CD14-positive monocyte (primary cell): ENCODE results near the gene SPNS3. TPM values are rescaled to one million over a fixed set of nuclear protein-coding genes. Genes with fewer than 3 reads are reported as not detected.
A peak's percentile ranks its signal among the peaks of the same experiment; 100 is the strongest.

Experiments
- DNase-seq, 3 donors: peaks; one replicate each; pipeline ENCODE4 v3.0.0-alpha.2; 2011 to 2022
- H2AFZ ChIP-seq: 2 replicates; pipeline ENCODE4 v1.6.0; 2012; ENCODE audit warnings: mild to moderate bottlenecking, low read depth, low read length, inconsistent platforms; ENCODE audit not compliant: insufficient read depth, poor library complexity, severe bottlenecking
- H3K27ac ChIP-seq, 2 donors: 1 replicate in 1 of 2; 2 replicates in 1 of 2; pipeline ENCODE4 v1.5.1; 2012 to 2013; ENCODE audit warnings: low read length in 2 of 2, control low read depth in 1 of 2, inconsistent platforms in 1 of 2, low read depth in 1 of 2, mild to moderate bottlenecking in 1 of 2
- H3K27me3 ChIP-seq, 2 donors: one replicate each; pipeline versions ENCODE4 v1.6.0 to v1.6.1; 2011 to 2013; ENCODE audit warnings: low read length in 2 of 2; ENCODE audit not compliant: control insufficient read depth in 2 of 2, insufficient read depth in 2 of 2
- H3K36me3 ChIP-seq, 2 donors: replicated peaks in 1 of 2; 1 replicate in 1 of 2; 2 replicates in 1 of 2; pipeline versions ENCODE4 v1.5.1 to v1.6.1; 2012 to 2013; ENCODE audit warnings: low read length in 2 of 2, control low read depth in 1 of 2, inconsistent platforms in 1 of 2, mild to moderate bottlenecking in 1 of 2; ENCODE audit not compliant: insufficient read depth in 2 of 2, control insufficient read depth in 1 of 2
- H3K4me1 ChIP-seq, 2 donors: 1 replicate in 1 of 2; 2 replicates in 1 of 2; pipeline versions ENCODE4 v1.5.1 to v1.6.1; 2012 to 2013; ENCODE audit warnings: low read length in 2 of 2, control low read depth in 1 of 2, inconsistent platforms in 1 of 2, mild to moderate bottlenecking in 1 of 2, moderate library complexity in 1 of 2; ENCODE audit not compliant: insufficient read depth in 2 of 2, control insufficient read depth in 1 of 2
- H3K4me2 ChIP-seq: replicated peaks from 2 replicates; pipeline ENCODE3; 2012; ENCODE audit warnings: low read length, moderate library complexity, mild to moderate bottlenecking; ENCODE audit not compliant: poor library complexity, severe bottlenecking; ENCODE audit errors: extremely low read depth
- H3K4me3 ChIP-seq, 3 experiments: fragments of 200-600 bp in 1 of 3; sonication (generic) in 1 of 3; replicated peaks in 1 of 3; 1 replicate in 2 of 3; 2 replicates in 1 of 3; pipeline ENCODE4 v1.5.1; 2011 to 2013; ENCODE audit warnings: low read length in 3 of 3, mild to moderate bottlenecking in 3 of 3, control low read depth in 2 of 3, low read depth in 2 of 3, inconsistent platforms in 1 of 3, moderate library complexity in 1 of 3
- H3K79me2 ChIP-seq: 2 replicates; pipeline ENCODE4 v1.6.0; 2012; ENCODE audit warnings: mild to moderate bottlenecking, control low read depth, inconsistent platforms, low read length, moderate library complexity; ENCODE audit not compliant: insufficient read depth
- H3K9ac ChIP-seq: 2 replicates; pipeline ENCODE4 v1.6.0; 2017; ENCODE audit warnings: low read length, mild to moderate bottlenecking; ENCODE audit not compliant: insufficient read depth, poor library complexity, severe bottlenecking
- H3K9me3 ChIP-seq, 2 donors: replicated peaks in 1 of 2; 1 replicate in 1 of 2; 2 replicates in 1 of 2; pipeline versions ENCODE4 v1.5.1 to v1.6.1; 2012 to 2013; ENCODE audit warnings: low read length in 2 of 2, control low read depth in 1 of 2; ENCODE audit not compliant: control insufficient read depth in 1 of 2, insufficient read depth in 1 of 2
- H4K20me1 ChIP-seq: 2 replicates; pipeline ENCODE4 v1.6.0; 2012; ENCODE audit warnings: mild to moderate bottlenecking, low read length, control low read depth, moderate library complexity; ENCODE audit not compliant: insufficient read depth
- H3K27ac Mint-ChIP-seq, 7 donors: one replicate each; pipeline ENCODE4 v1.8.0; 2020; ENCODE audit warnings: mild to moderate bottlenecking in 7 of 7, mixed read lengths in 7 of 7, moderate library complexity in 6 of 7, inconsistent platforms in 2 of 7
- H3K27me3 Mint-ChIP-seq, 3 donors: one replicate each; pipeline ENCODE4 v1.8.0; 2021 to 2022; ENCODE audit warnings: low read depth in 3 of 3, mild to moderate bottlenecking in 3 of 3, mixed read lengths in 3 of 3, moderate library complexity in 3 of 3, inconsistent platforms in 1 of 3
- H3K36me3 Mint-ChIP-seq, 2 donors: one replicate each; pipeline ENCODE4 v1.8.0; 2020; ENCODE audit warnings: mixed read lengths in 2 of 2, inconsistent platforms in 1 of 2, mild to moderate bottlenecking in 1 of 2
- H3K4me1 Mint-ChIP-seq: one replicate; pipeline ENCODE4 v1.8.0; 2020; ENCODE audit warnings: mild to moderate bottlenecking, mixed read lengths
- H3K4me3 Mint-ChIP-seq, 2 donors: one replicate each; pipeline ENCODE4 v1.8.0; 2020; ENCODE audit warnings: mild to moderate bottlenecking in 2 of 2, mixed read lengths in 2 of 2, moderate library complexity in 1 of 2
- H3K9me3 Mint-ChIP-seq, 7 donors: one replicate each; pipeline ENCODE4 v1.8.0; 2020 to 2022; ENCODE audit warnings: mixed read lengths in 7 of 7, mild to moderate bottlenecking in 6 of 7, moderate library complexity in 6 of 7, inconsistent platforms in 2 of 7
- WGBS: methylation state at CpG from one replicate; pipeline ENCODE4 v1.1.5; 2013; ENCODE audit warnings: missing lambda C conversion rate; ENCODE audit not compliant: insufficient coverage; 5-methylcytosine and 5-hydroxymethylcytosine counted together
- intact Hi-C, 2 donors: fragments of 100-400 bp; cut with micrococcal nuclease; formaldehyde crosslinking; loops; one replicate each; pipeline versions ENCODE4 v1.15.0 to v1.15.1; 2023
- polyA plus RNA-seq, 3 donors: library from polyadenylated mRNA; depleted of rRNA in 1 of 3; unstranded in 2 of 3; stranded (reverse) in 1 of 3; fragments of 300-500 nt in 2 of 3; fragments of >200 nt in 1 of 3; fragmentation: Illumina TruSeq in 2 of 3; gene quantifications; 1 replicate in 2 of 3; 2 replicates in 1 of 3; pipeline ENCODE4 v1.2.3, GENCODE V29; 2012 to 2021
- TF ChIP-seq, protein P1 (sequence below): fragments of 200-600 bp; IDR thresholded peaks from one replicate; pipeline ENCODE4 v1.8.0; 2022; ENCODE audit warnings: antibody characterized with exemption, mild to moderate bottlenecking

Gene SPNS3
- polyA plus RNA-seq, 3 donors = 2.3 to 5.7 (median 4.5) TPM

DNA sequence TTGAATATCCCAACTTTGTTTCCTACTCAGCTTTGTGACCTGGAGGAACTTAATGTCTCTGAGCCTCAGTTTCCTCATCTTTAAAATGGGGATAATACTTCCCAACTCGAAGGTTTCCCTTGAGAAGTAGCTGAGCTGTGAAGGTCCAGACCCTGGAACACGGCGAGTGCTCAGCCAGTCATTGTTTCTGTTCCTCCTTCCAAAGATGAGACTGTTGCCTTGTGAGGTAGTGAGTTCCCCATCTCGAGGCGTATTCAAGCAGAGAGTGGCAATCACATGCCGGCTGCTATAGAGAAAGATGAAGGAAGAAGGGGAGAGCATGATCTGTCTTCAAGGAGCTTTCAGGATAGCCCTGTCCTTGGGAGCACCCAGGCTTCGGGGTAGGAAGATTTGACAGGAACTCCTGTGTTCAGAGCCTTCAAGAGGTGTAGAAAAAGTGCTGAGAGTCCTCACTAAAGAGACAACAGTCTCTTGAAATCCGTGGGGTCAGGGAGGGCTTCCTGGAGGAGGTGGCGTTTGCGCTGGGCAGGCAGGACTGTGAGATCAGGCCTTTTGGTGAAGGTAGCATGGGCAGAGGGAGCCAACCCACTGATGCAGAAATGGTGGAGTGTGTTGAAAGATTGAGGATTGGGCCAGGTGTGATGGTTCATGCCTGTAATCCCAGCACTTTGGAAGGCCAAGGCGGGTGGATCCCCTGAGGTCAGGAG lies 92.1 kb downstream of the SPNS3 start:
- TF ChIP-seq, protein P1, sequence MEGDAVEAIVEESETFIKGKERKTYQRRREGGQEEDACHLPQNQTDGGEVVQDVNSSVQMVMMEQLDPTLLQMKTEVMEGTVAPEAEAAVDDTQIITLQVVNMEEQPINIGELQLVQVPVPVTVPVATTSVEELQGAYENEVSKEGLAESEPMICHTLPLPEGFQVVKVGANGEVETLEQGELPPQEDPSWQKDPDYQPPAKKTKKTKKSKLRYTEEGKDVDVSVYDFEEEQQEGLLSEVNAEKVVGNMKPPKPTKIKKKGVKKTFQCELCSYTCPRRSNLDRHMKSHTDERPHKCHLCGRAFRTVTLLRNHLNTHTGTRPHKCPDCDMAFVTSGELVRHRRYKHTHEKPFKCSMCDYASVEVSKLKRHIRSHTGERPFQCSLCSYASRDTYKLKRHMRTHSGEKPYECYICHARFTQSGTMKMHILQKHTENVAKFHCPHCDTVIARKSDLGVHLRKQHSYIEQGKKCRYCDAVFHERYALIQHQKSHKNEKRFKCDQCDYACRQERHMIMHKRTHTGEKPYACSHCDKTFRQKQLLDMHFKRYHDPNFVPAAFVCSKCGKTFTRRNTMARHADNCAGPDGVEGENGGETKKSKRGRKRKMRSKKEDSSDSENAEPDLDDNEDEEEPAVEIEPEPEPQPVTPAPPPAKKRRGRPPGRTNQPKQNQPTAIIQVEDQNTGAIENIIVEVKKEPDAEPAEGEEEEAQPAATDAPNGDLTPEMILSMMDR = no peak
- H3K9ac ChIP-seq = no peak overlapping the region
- Mint-ChIP-seq H3K27me3 (peaks cover 0 to 6% (median 2%) of the 10 kb centered on the region in 3 donors), H3K9me3 (no peaks in the 10 kb centered on the region), H3K4me3 (no peak overlapping the region), H3K36me3 (no peaks in the 10 kb centered on the region), H3K4me1 (no peaks in the 10 kb centered on the region), H3K27ac (peak overlapping the region in 3 of 7 donors; percentile 1 to 72 (median 16))
- no peak for DNase-seq
- no peaks in the 10 kb centered on the region for H3K4me1 ChIP-seq
- no peak overlapping the region for H3K4me3 ChIP-seq
- H3K79me2 ChIP-seq = no peaks in the 10 kb centered on the region
- no peaks in the 10 kb centered on the region for H4K20me1 ChIP-seq
- intact Hi-C loops = no loop called here
- no peak overlapping the region for H3K27ac ChIP-seq
- H3K4me2 ChIP-seq = no peak overlapping the region
- WGBS = 82% methylated on average over 5 of the region's 11 CpGs
- no peak overlapping the region for H2AFZ ChIP-seq
- H3K9me3 ChIP-seq = no peaks in the 10 kb centered on the region
- H3K27me3 ChIP-seq = no peaks in the 10 kb centered on the region
- no peaks in the 10 kb centered on the region for H3K36me3 ChIP-seq

DNA sequence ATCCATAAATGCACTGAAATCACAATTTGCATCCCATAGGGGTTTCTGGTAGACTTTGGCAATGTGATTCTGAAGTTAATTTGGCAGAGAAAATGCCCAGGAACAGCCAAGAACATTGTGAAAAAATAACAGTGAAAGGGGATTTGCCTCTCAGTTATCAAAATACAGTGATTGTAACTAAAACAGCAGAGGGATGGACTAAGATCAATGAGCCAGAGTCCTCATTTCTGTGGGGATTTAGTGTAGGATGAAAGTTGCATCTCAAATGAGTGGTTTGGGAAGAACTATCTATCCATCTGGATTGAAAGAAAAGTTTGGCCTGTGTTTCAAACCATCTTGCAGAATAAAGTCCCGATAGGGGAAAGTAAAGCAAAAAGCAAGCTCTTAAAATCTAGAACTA lies 93.4 kb downstream of the SPNS3 start:
- H2AFZ ChIP-seq = no peak overlapping the region
- H3K4me3 Mint-ChIP-seq = no peak overlapping the region
- no peak overlapping the region for H3K27ac ChIP-seq
- no peaks in the 10 kb centered on the region for H3K36me3 ChIP-seq
- peaks cover 2 to 12% (median 8%) of the 10 kb centered on the region in 3 donors for H3K27me3 Mint-ChIP-seq
- H3K9me3 ChIP-seq = no peaks in the 10 kb centered on the region
- no peaks in the 10 kb centered on the region for H3K36me3 Mint-ChIP-seq
- peaks cover 11% of the 10 kb centered on the region for H3K4me1 Mint-ChIP-seq
- H3K4me2 ChIP-seq = no peak overlapping the region
- DNase-seq = no peak
- no peaks in the 10 kb centered on the region for H3K27me3 ChIP-seq
- no peak overlapping the region for H3K4me3 ChIP-seq
- H3K9ac ChIP-seq = no peak overlapping the region
- TF ChIP-seq, protein P1 = no peak
- intact Hi-C loops = no loop called here
- no peak overlapping the region for H3K27ac Mint-ChIP-seq
- no peaks in the 10 kb centered on the region for H3K79me2 ChIP-seq
- H4K20me1 ChIP-seq = no peaks in the 10 kb centered on the region
- peaks cover 7 to 9% of the 10 kb centered on the region in 2 donors for H3K4me1 ChIP-seq
- WGBS = no CpG with 5 or more reads among the region's 1 CpG
- no peaks in the 10 kb centered on the region for H3K9me3 Mint-ChIP-seq
